ENCODE measurements around the gene MTX2.

The MTX2 gene

DNA sequence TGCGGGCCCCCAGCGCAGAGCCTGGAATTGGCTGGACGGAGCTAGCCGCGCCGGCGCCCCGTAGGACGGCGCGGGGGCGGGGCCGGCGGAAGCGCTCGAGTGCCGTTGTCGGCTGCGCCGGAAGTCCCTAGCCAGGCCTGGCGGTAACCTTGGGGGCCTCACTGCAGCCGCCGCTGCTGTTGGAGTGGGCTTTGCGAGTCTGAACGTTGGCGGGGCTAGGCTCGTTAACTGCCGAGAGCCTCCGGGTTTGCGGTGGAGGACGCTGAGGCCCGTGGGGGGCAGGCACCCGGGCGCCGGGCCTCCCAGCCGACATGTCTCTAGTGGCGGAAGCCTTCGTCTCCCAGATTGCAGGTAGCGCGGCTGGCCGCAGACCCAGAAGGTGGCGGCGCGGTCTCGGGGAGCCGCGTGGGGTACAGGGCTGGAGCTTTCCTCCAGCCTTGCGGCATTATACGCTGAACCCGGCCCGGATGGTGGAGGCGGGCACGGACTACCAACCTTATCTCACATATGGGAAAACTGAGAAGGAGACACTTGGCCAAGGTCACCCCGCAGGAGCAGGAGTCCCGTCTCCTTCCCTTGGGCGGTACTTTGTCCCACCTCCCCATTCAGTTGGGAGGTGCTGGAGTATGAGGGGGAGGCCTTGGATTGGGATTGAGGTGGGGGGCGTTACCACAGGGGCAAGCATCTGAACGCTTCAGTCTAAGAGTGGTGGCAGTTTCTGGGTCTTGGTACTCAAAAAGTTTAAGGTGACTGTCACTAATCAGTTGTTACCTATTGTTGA lies at the start of gene MTX2:
TSS of gene MTX2 (plus strand) at position 124 of the 781 bp plus-strand sequence. CDS start at position 312, 188 bp downstream.
- DNase-seq (ENCODE audit: low read depth in 2 of 2) = peak; percentile 69 to 70
- peak within 1 kb of the TSS; percentile 75 to 90 for H3K4me3 ChIP-seq (replicated peaks in 1 of 2; ENCODE audit: low read depth in 2 of 2, low read length in 2 of 2)
- TF ChIP-seq, protein P1, sequence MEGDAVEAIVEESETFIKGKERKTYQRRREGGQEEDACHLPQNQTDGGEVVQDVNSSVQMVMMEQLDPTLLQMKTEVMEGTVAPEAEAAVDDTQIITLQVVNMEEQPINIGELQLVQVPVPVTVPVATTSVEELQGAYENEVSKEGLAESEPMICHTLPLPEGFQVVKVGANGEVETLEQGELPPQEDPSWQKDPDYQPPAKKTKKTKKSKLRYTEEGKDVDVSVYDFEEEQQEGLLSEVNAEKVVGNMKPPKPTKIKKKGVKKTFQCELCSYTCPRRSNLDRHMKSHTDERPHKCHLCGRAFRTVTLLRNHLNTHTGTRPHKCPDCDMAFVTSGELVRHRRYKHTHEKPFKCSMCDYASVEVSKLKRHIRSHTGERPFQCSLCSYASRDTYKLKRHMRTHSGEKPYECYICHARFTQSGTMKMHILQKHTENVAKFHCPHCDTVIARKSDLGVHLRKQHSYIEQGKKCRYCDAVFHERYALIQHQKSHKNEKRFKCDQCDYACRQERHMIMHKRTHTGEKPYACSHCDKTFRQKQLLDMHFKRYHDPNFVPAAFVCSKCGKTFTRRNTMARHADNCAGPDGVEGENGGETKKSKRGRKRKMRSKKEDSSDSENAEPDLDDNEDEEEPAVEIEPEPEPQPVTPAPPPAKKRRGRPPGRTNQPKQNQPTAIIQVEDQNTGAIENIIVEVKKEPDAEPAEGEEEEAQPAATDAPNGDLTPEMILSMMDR (IDR thresholded peaks at IDR 0.05; ENCODE audit: low read depth, low read length) = no peak

DNA sequence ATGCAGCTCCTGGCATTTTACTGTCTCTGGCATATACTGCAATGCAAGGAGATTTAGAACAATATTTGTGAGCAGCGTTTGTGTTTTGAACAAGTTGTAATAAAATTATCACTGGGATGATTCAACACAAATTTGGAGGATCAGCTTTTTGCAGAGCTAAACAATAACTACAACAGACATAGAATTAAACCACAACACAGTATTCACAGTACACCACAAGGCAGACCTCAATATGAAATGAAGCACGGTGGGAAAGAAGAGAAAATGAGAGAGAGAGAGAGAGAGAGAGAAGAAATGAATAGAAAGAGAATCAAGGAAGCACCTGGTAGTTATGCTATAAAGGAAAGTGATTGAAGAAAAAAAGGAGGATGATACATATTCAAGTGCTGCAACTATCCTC lies 41.4 kb upstream of the MTX2 start:
- DNase-seq (ENCODE audit: low read depth in 2 of 2) = no peak
- TF ChIP-seq, protein P1 (IDR thresholded peaks at IDR 0.05; ENCODE audit: low read depth, low read length) = no peak
- H3K4me3 ChIP-seq (replicated peaks in 1 of 2; ENCODE audit: low read depth in 2 of 2, low read length in 2 of 2) = no peak overlapping the region

GRCh38 chr2:176234156-176234555 lies 35.1 kb upstream of the MTX2 start:
- no peak for DNase-seq (ENCODE audit: low read depth in 2 of 2)
- H3K4me3 ChIP-seq (replicated peaks in 1 of 2; ENCODE audit: low read depth in 2 of 2, low read length in 2 of 2) = no peak overlapping the region
- TF ChIP-seq, protein P1 (IDR thresholded peaks at IDR 0.05; ENCODE audit: low read depth, low read length) = no peak

GRCh38 chr2:176234940-176235339 lies 34.3 kb upstream of the MTX2 start:
- no peak overlapping the region for H3K4me3 ChIP-seq (replicated peaks in 1 of 2; ENCODE audit: low read depth in 2 of 2, low read length in 2 of 2)
- TF ChIP-seq, protein P1 (IDR thresholded peaks at IDR 0.05; ENCODE audit: low read depth, low read length) = no peak
- no peak for DNase-seq (ENCODE audit: low read depth in 2 of 2)

DNA sequence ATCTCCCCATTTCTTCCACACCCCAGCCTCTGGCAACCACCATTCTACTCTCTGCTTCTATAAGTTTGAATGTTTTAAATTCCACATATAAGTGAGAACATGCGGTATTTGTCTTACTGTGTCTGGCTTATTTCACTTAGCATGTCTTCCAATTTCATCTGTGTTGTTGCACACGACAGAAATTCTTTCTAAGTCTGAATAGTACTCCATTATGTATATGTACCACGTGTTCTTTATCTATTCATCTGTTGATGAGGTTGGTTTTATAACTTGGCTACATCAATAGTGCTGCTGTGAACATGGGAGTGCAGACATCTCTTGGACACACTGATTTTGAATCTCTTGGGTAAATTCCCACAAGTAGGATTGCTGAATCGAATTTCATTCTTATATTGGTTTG lies 31.8 kb upstream of the MTX2 start:
- no peak for DNase-seq (ENCODE audit: low read depth in 2 of 2)
- TF ChIP-seq, protein P1 (IDR thresholded peaks at IDR 0.05; ENCODE audit: low read depth, low read length) = no peak
- H3K4me3 ChIP-seq (replicated peaks in 1 of 2; ENCODE audit: low read depth in 2 of 2, low read length in 2 of 2) = no peak overlapping the region

DNA sequence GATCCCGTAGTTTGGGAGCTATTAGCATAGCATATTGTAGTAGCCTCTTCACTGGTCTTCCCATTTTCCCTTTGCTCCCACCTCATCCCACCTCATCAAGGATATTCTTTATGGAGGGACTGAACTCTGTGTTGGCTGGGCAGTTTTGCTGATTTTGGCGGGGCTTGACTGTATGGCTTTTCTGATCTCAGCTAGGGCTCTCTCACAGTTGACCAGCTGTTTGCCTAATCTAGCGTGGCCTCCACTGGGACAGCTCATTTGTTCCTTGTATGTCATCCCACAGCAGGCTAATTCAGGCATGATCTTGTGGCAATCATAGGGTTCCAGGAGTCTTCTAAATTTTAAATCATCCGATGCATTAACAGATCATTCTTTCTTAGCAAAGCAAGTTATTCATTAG lies 30.2 kb upstream of the MTX2 start:
- TF ChIP-seq, protein P1 (IDR thresholded peaks at IDR 0.05; ENCODE audit: low read depth, low read length) = no peak
- no peak overlapping the region for H3K4me3 ChIP-seq (replicated peaks in 1 of 2; ENCODE audit: low read depth in 2 of 2, low read length in 2 of 2)
- no peak for DNase-seq (ENCODE audit: low read depth in 2 of 2)

All from cardiac fibroblast (primary cell).